BLaER1 treated with 17β-estradiol and CSF1 and Interleukin-3, amounts not matched to agents 10 nM and 100 nM (cell line): ENCODE results near the gene CDK13.

Source experiments
- H3K27ac ChIP-seq, 11 experiments: shearing (Covaris generic); formaldehyde crosslinking; 2 replicates each; pipeline ENCODE4 v1.8.1; 2022
- H3K27me3 ChIP-seq, 11 experiments: shearing (Covaris generic); formaldehyde crosslinking; 2 replicates each; pipeline ENCODE4 v1.8.1; 2022
- H3K36me3 ChIP-seq, 11 experiments: shearing (Covaris generic); formaldehyde crosslinking; 2 replicates each; pipeline ENCODE4 v1.8.1; 2022
- H3K4me1 ChIP-seq, 10 experiments: shearing (Covaris generic); formaldehyde crosslinking; 2 replicates each; pipeline ENCODE4 v1.8.1; 2022
- H3K4me2 ChIP-seq, 11 experiments: shearing (Covaris generic); formaldehyde crosslinking; 2 replicates each; pipeline ENCODE4 v1.8.1; 2022
- H3K4me3 ChIP-seq, 10 experiments: shearing (Covaris generic); formaldehyde crosslinking; 2 replicates each; pipeline ENCODE4 v1.8.1; 2022
- H3K9ac ChIP-seq, 11 experiments: shearing (Covaris generic); formaldehyde crosslinking; 2 replicates each; pipeline ENCODE4 v1.8.1; 2022
- H3K9me3 ChIP-seq, 11 experiments: shearing (Covaris generic); formaldehyde crosslinking; replicated peaks in 1 of 11; 2 replicates each; pipeline ENCODE4 v1.8.1; 2022
- H4K20me1 ChIP-seq, 11 experiments: shearing (Covaris generic); formaldehyde crosslinking; 2 replicates each; pipeline ENCODE4 v1.8.1; 2022
- Cebpa-rat ChIP-seq, 11 experiments: shearing (Covaris generic); IDR thresholded peaks; 2 replicates each; pipeline ENCODE4 v1.8.1; 2022

CDK13 gene

DNA sequence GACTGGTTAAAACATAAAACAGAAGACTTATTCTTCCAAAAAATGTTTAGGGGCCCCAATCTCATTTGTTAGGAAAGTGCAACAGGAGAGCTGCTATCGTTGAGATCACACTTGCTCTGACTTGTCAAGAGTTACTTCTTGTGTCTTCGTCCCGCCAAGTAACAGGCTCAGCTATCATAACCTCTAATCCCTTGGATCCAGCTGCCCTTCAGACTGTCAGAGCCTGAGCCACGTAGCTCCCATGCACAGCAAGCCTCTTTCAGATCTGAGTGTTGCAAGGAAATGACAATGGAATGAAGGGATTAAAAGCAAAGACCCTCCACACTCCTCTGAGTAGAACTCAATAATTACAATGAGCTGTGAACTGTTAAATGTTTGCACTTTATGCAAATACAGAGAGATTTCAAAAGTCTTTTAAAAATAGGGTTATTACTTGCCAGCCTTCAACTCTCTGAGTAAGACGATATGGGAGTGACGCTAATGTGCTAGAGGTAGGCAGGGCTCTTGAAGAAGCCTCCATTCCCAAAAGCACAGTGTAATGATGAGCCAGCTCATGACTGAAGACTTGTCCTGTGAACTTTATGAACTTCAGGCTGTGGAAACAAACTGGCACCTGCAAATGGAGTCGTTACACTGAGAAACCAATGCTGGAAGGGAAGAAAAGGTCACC is 28.4 kb upstream of the CDK13 start:
- Histone ChIP-seq H3K4me3 (no peak overlapping the region), H3K4me2 (no peak overlapping the region), H3K9ac (no peak overlapping the region), H4K20me1 (no peaks in the 10 kb centered on the region), H3K9me3 (peaks cover 0 to 8% (median 0%) of the 10 kb centered on the region in 11 experiments; a peak in 3 of 22 replicates), H3K36me3 (no peaks in the 10 kb centered on the region), H3K27ac (no peak overlapping the region), H3K27me3 (no peaks in the 10 kb centered on the region), H3K4me1 (no peaks in the 10 kb centered on the region)
- no peak for TF ChIP-seq Cebpa-rat (IDR thresholded peaks at IDR 0.05)

DNA sequence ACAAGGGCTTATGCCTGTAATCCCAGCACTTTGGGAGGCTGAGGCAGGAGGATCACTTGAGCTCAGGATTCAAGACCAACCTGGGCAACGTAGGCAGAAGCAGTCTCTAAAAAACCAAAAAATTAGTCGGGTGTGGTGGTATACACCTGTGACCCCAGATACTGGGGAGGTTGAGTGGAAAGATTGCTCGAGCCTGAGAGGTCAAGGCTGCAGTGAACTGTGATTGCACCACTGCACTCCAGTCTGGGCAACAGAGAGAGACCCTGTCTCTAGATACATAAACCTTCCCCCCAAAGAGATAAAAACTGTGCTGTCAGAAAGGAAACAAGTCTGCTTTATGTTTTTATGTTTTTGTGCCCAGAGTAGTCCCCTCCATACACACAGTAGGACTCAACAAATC is 27.5 kb upstream of the CDK13 start:
- no peak for TF ChIP-seq Cebpa-rat (IDR thresholded peaks at IDR 0.05)
- H3K27ac ChIP-seq = no peak overlapping the region
- H3K27me3 ChIP-seq = no peaks in the 10 kb centered on the region

DNA sequence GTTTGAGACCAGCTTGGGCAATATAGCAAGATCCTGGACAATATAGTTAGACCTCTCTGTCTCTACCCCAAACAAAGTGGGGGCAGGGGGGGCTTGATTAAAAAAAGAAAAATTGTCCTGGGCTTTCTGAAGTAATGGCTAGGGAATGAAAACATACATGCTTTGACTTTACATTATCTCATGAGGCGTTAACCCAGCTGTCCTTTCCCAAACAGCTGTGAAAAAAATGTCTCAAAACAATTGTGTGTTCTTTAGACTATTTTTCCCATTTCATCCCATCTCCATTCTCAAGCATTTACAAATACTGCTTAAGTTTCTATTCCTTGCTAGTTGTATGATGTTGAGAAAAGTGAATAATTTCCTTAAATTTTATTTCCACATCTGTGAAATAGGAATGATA is 27.0 kb upstream of the CDK13 start:
- no peaks in the 10 kb centered on the region; a peak in 1 of 20 replicates for H3K4me1 ChIP-seq
- H3K4me2 ChIP-seq = no peak overlapping the region
- TF ChIP-seq Cebpa-rat (IDR thresholded peaks at IDR 0.05) = no peak
- H3K9ac ChIP-seq = no peak overlapping the region
- no peak overlapping the region for H3K27ac ChIP-seq
- H3K4me3 ChIP-seq = no peak overlapping the region
- no peaks in the 10 kb centered on the region for H3K27me3 ChIP-seq
- no peaks in the 10 kb centered on the region for H4K20me1 ChIP-seq
- peaks cover 0 to 3% (median 0%) of the 10 kb centered on the region in 11 experiments; a peak in 1 of 22 replicates for H3K9me3 ChIP-seq
- H3K36me3 ChIP-seq = no peaks in the 10 kb centered on the region

More for the DNA sequence above, 27.5 kb upstream of the CDK13 start:
- H4K20me1 ChIP-seq = no peaks in the 10 kb centered on the region
- no peaks in the 10 kb centered on the region for H3K4me1 ChIP-seq
- no peaks in the 10 kb centered on the region for H3K36me3 ChIP-seq
- H3K9me3 ChIP-seq = peaks cover 0 to 3% (median 0%) of the 10 kb centered on the region in 11 experiments; a peak in 1 of 22 replicates
- no peak overlapping the region for H3K4me3 ChIP-seq
- H3K9ac ChIP-seq = no peak overlapping the region
- no peak overlapping the region for H3K4me2 ChIP-seq

DNA sequence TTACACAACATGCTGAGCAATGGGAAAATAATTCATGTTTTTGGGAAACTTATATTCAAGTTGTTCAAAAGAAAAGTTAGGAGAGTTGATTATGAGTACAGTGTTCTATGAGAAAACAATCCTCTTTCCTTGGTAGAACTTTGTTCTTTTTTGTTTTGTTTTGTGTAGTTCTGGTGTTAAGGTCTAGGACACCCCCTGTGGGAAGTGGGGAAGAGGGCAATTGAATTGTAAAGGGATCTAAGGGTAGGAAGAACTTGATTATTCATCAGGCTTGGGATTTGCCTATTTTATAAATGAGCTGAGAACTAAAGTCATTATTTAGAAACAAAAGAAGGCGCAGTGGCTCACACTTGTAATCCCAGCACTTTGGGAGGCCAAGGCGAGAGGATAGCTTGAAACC is 25.9 kb upstream of the CDK13 start:
- Histone ChIP-seq H3K9ac (no peak overlapping the region), H3K36me3 (no peaks in the 10 kb centered on the region), H3K4me3 (no peak overlapping the region), H4K20me1 (no peaks in the 10 kb centered on the region), H3K27me3 (no peaks in the 10 kb centered on the region), H3K4me2 (no peak overlapping the region), H3K4me1 (no peaks in the 10 kb centered on the region; a peak in 1 of 20 replicates), H3K27ac (no peak overlapping the region), H3K9me3 (peaks cover 0 to 3% (median 0%) of the 10 kb centered on the region in 11 experiments; a peak in 1 of 22 replicates)
- no peak for TF ChIP-seq Cebpa-rat (IDR thresholded peaks at IDR 0.05)

DNA sequence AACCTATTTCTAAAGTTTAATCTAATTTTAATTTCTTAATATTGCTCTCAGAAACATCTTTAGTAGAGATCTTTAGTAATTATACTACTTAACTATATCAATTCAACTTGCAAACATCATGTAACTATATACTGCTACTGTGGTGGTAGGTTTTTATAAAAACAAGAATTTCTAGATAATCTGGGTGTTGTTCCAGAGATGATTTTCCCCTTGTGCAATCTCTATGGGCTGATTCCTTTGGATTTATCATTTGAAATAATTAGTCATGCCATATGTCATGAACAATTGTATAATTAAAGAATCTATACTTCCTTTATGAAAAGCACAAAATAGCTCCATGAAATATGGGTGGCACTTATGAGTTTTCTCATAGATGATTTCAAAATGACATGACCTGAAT is 23.9 kb upstream of the CDK13 start:
- H3K27me3 ChIP-seq = no peaks in the 10 kb centered on the region
- H3K27ac ChIP-seq = no peak overlapping the region
- H3K4me2 ChIP-seq = no peak overlapping the region
- TF ChIP-seq Cebpa-rat (IDR thresholded peaks at IDR 0.05) = no peak
- no peaks in the 10 kb centered on the region; a peak in 1 of 20 replicates for H3K4me1 ChIP-seq
- no peak overlapping the region for H3K4me3 ChIP-seq
- H3K9ac ChIP-seq = no peak overlapping the region
- no peaks in the 10 kb centered on the region for H3K36me3 ChIP-seq
- no peaks in the 10 kb centered on the region for H4K20me1 ChIP-seq
- peaks cover 0 to 3% (median 0%) of the 10 kb centered on the region in 11 experiments; a peak in 1 of 22 replicates for H3K9me3 ChIP-seq

DNA sequence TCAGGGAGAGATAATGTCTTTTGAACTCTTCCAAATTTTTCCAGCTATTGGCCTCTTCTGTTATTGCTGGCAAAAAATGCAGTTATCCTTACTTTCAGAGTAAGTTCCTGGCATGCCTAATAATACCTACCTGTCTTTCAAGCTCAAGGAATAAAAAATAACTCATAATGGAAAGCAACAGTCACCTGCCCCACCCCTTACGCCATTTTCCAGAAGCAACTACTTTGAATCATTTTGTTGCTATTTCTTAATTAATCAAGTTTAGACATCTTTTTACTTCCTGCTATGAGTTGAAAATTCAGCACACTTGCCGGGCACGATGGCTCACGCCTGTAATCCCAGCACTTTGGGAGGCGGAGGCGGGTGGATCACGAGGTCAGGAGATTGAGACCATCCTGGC is 23.0 kb upstream of the CDK13 start:
- Histone ChIP-seq H3K4me3 (no peak overlapping the region), H3K9ac (no peak overlapping the region), H3K9me3 (peaks cover 0 to 3% (median 0%) of the 10 kb centered on the region in 11 experiments; a peak in 1 of 22 replicates), H3K27me3 (no peaks in the 10 kb centered on the region), H4K20me1 (no peaks in the 10 kb centered on the region), H3K27ac (no peak overlapping the region), H3K4me2 (no peak overlapping the region), H3K4me1 (no peaks in the 10 kb centered on the region; a peak in 1 of 20 replicates), H3K36me3 (no peaks in the 10 kb centered on the region)
- no peak for TF ChIP-seq Cebpa-rat (IDR thresholded peaks at IDR 0.05)

DNA sequence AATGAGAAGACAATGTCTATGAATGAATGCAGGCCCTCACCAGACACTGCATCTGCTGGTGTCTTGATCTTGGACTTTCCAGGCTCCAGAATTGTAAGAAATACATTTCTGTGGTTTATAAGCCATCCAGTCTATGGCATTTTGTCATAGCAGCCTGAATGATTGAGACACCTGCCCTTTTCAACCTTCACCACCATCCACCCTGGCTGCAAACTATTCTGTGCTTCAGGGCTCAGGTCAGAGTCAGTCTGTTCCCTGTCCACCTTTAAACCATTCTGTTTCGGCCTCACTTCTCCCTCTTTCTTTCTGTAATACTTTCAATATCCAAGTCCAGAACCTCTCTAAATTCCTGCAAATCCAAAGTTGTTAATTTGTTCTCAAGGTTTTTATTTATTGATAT is 15.9 kb upstream of the CDK13 start:
- H3K4me2 ChIP-seq = no peak overlapping the region
- H3K36me3 ChIP-seq = no peaks in the 10 kb centered on the region
- no peak overlapping the region for H3K27ac ChIP-seq
- no peaks in the 10 kb centered on the region for H3K9me3 ChIP-seq
- TF ChIP-seq Cebpa-rat (IDR thresholded peaks at IDR 0.05) = no peak
- H3K4me3 ChIP-seq = no peak overlapping the region
- H4K20me1 ChIP-seq = no peaks in the 10 kb centered on the region
- no peak overlapping the region for H3K9ac ChIP-seq
- no peaks in the 10 kb centered on the region for H3K27me3 ChIP-seq
- no peaks in the 10 kb centered on the region for H3K4me1 ChIP-seq

DNA sequence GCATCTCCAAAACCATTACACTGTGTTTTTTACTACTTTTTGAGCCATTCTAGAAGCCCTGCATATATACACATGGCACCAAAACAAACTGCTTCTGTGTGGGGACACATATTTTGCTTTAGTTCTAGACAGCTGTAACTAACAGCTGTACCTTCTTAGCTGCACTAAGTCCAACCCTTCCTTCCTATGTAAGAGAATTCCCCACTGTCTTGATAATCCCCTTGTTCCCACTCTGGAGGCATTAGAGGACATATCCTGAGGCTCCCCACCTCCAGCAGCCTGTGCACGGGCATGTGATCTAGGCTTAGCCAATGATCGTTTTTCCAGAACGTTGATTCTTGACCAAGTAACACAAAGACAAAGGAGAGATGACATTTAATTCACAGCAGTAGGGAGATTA is 13.3 kb upstream of the CDK13 start:
- Histone ChIP-seq H3K4me1 (no peaks in the 10 kb centered on the region), H4K20me1 (no peaks in the 10 kb centered on the region), H3K9me3 (no peaks in the 10 kb centered on the region), H3K4me2 (no peak overlapping the region), H3K36me3 (no peaks in the 10 kb centered on the region), H3K27me3 (no peaks in the 10 kb centered on the region), H3K4me3 (no peak overlapping the region), H3K27ac (no peak overlapping the region), H3K9ac (no peak overlapping the region)
- TF ChIP-seq Cebpa-rat (IDR thresholded peaks at IDR 0.05) = no peak

DNA sequence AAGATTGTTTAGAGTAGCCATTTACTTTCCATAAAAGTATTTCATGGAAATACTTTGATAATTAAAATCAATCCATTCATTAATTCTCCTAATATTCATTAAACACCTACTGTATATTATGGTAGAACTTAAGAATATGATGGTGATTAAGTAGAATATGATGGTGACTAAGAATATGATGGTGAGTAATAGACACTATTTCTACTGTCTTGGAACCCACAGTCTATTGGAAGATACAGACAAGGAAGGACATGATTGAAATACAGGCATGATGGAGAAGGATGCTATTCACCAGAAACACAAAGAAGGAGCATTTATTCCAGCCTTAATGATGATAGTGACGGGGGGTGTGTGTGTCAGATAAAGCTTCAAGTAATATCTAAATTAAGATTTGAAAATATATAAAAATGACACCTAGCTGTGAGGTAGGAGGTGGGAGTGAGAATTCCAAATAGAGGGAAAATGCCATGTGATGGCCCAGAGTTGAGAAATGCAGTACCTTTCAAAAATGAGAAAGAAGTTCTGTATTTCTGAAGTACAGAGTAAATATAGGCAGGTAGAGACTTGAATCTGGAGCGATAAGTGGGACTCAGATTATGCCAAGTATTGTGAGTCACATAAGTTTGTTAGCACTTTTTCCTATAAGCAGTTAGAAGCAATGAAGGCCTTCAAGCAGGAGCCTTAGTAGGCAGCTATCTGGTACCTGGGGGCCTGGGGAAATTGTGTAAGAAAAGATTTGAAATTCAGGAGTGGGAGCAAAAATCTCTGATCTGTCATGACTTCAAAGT is 12.5 kb upstream of the CDK13 start:
- H3K4me1 ChIP-seq = no peaks in the 10 kb centered on the region
- H3K27ac ChIP-seq = no peak overlapping the region
- no peaks in the 10 kb centered on the region for H3K27me3 ChIP-seq
- no peak for TF ChIP-seq Cebpa-rat (IDR thresholded peaks at IDR 0.05)
- no peaks in the 10 kb centered on the region for H4K20me1 ChIP-seq
- H3K4me2 ChIP-seq = no peak overlapping the region
- no peak overlapping the region for H3K9ac ChIP-seq
- no peaks in the 10 kb centered on the region for H3K36me3 ChIP-seq
- H3K9me3 ChIP-seq = peaks cover 0 to under 1% (median 0%) of the 10 kb centered on the region in 11 experiments; a peak in 4 of 22 replicates
- no peak overlapping the region for H3K4me3 ChIP-seq
